ENCODE data around the gene SZT2. TPM values are rescaled to one million over a fixed set of nuclear protein-coding genes. Genes with fewer than 3 reads are reported as not detected.

The SZT2 gene
- total and polyA plus RNA-seq, 2 of the 13 experiments (the other 11 are each of a cell fraction or from before 2014, with no cell fraction given), result 8.0 to 8.8 TPM

- TF ChIP-seq HNF1B (CRISPR knock-in tag; IDR thresholded peaks at IDR 0.05) (0 out of 2 replicates have a peak, but pooled peaks have one; percentile 58), ZNF552 (CRISPR knock-in tag; IDR thresholded peaks at IDR 0.05; ENCODE audit: borderline replicate concordance) (no peak), RARG (CRISPR knock-in tag; IDR thresholded peaks at IDR 0.05; ENCODE audit: low read depth) (no peak), ZNF605 (CRISPR knock-in tag; IDR thresholded peaks at IDR 0.05) (peak; percentile 26; the same call in 1 of the 2 replicates), ZNF644 (CRISPR knock-in tag; IDR thresholded peaks at IDR 0.05; ENCODE audit: low read depth) (no peak), GABPB1 (CRISPR knock-in tag; IDR thresholded peaks at IDR 0.05) (peak; percentile 95), ZNF775 (CRISPR knock-in tag; IDR thresholded peaks at IDR 0.05; ENCODE audit: borderline replicate concordance) (no peak), KAT7 (CRISPR knock-in tag; IDR thresholded peaks at IDR 0.05; ENCODE audit: borderline replicate concordance) (0 out of 2 replicates have a peak, but pooled peaks have one; percentile 24), ZBTB4 (CRISPR knock-in tag; IDR thresholded peaks at IDR 0.05; ENCODE audit: borderline replicate concordance) (no peak), ZNF329 (CRISPR knock-in tag; IDR thresholded peaks at IDR 0.05; ENCODE audit: low read depth) (no peak), LRRFIP1 (CRISPR knock-in tag; conservative IDR thresholded peaks at IDR 0.05) (no peak), SIN3A (IDR thresholded peaks at IDR 0.05; ENCODE audit: borderline replicate concordance, low read depth, low read length) (peak; percentile 99), BORCS8-MEF2B (CRISPR knock-in tag; IDR thresholded peaks at IDR 0.05) (peak; percentile 98), ZNF839 (CRISPR knock-in tag; IDR thresholded peaks at IDR 0.05; ENCODE audit: borderline replicate concordance) (0 out of 2 replicates have a peak, but pooled peaks have one; percentile 17), ZBED4 (CRISPR knock-in tag; IDR thresholded peaks at IDR 0.05; ENCODE audit: borderline replicate concordance) (no peak)
Observed at GRCh38 chr1:43358746-43359693, 30.7 kb upstream of the SZT2 start, which contains the start of gene CDC20 (continued).
